Caco-2 (cell line): ENCODE results near the gene HP1BP3. TPM values are rescaled to one million over a fixed set of nuclear protein-coding genes. Genes with fewer than 3 reads are reported as not detected.
A peak's percentile ranks its signal among the peaks of the same experiment; 100 is the strongest.

Source experiments
- BruUV-seq: library from RNA; stranded (reverse); fragments of 400-500 nt; replicated peaks from 2 replicates; lab custom pipeline; 2021; lab: Mats Ljungman, UMichigan
- CTCF ChIA-PET: fragments of 300-600 bp; sonication (Branson Sonifier 250); formaldehyde crosslinking; loops from one replicate; lab custom pipeline; 2022; ENCODE audit warnings: antibody characterized with exemption; lab: Charles Lee
- POLR2A ChIA-PET: fragments of 300-600 bp; sonication (Branson Sonifier 250); formaldehyde crosslinking; loops from one replicate; lab custom pipeline; 2022; ENCODE audit warnings: antibody characterized with exemption; lab: Charles Lee
- DNase-seq, 2 experiments: peaks; one replicate each; pipeline versions ENCODE4 v3.0.0 to v3.0.0-alpha.2; 2020 to 2022
- H3K27me3 ChIP-seq: replicated peaks from 2 replicates; pipeline ENCODE4 v1.6.0; 2011; ENCODE audit warnings: low read length; ENCODE audit not compliant: control insufficient read depth, insufficient read depth
- H3K36me3 ChIP-seq: 2 replicates; pipeline ENCODE4 v1.5.1; 2011; ENCODE audit warnings: low read length; ENCODE audit not compliant: control insufficient read depth, insufficient read depth
- H3K4me1 ChIP-seq: fragments of 250-450 bp; sonication (Bioruptor Pico); 2 replicates; pipeline ENCODE4 v1.5.1; 2020; ENCODE audit warnings: mild to moderate bottlenecking
- H3K4me3 ChIP-seq: 2 replicates; pipeline ENCODE4 v1.5.1; 2011; ENCODE audit warnings: low read depth, mild to moderate bottlenecking, control low read depth, low read length
- H3K9me3 ChIP-seq: fragments of 250-450 bp; sonication (Bioruptor Pico); 2 replicates; pipeline ENCODE4 v1.5.1; 2020; ENCODE audit warnings: mild to moderate bottlenecking, moderate library complexity
- H3K27ac Mint-ChIP-seq: one replicate; pipeline ENCODE4 v1.8.0; 2022; ENCODE audit warnings: mixed read lengths; ENCODE audit not compliant: unreplicated experiment
- H3K27me3 Mint-ChIP-seq: one replicate; pipeline ENCODE4 v1.8.0; 2022; ENCODE audit warnings: mixed read lengths; ENCODE audit not compliant: insufficient read depth, unreplicated experiment
- H3K36me3 Mint-ChIP-seq: one replicate; pipeline ENCODE4 v1.8.0; 2022; ENCODE audit warnings: mild to moderate bottlenecking, mixed read lengths; ENCODE audit not compliant: insufficient read depth, unreplicated experiment
- H3K4me1 Mint-ChIP-seq: one replicate; pipeline ENCODE4 v1.8.0; 2022; ENCODE audit warnings: low read depth, mixed read lengths; ENCODE audit not compliant: unreplicated experiment
- H3K4me3 Mint-ChIP-seq: one replicate; pipeline ENCODE4 v1.8.0; 2022; ENCODE audit warnings: mild to moderate bottlenecking, moderate library complexity, mixed read lengths; ENCODE audit not compliant: unreplicated experiment
- H3K9me3 Mint-ChIP-seq: one replicate; pipeline ENCODE4 v1.8.0; 2022; ENCODE audit warnings: mixed read lengths; ENCODE audit not compliant: unreplicated experiment
- CTCF ChIP-seq, 2 experiments: fragments of 200-600 bp in 1 of 2; IDR thresholded peaks; 1 replicate in 1 of 2; 2 replicates in 1 of 2; pipeline versions ENCODE4 v1.5.1 to v1.8.0; 2011 to 2022; ENCODE audit warnings: antibody characterized with exemption in 1 of 2, control low read depth in 1 of 2, inconsistent platforms in 1 of 2, low read depth in 1 of 2, low read length in 1 of 2, mild to moderate bottlenecking in 1 of 2, moderate library complexity in 1 of 2; ENCODE audit not compliant: insufficient read depth in 1 of 2, severe bottlenecking in 1 of 2, unreplicated experiment in 1 of 2
- intact Hi-C: fragments of 100-400 bp; cut with micrococcal nuclease; formaldehyde crosslinking; loops from one replicate; pipeline ENCODE4 v1.10.0; 2022; ENCODE audit not compliant: unreplicated experiment
- total RNA-seq: library from RNA; stranded (reverse); gene quantifications from 2 replicates; pipeline ENCODE4 v1.2.3, GENCODE V29; 2022

HP1BP3 gene
- total RNA-seq, 1 experiment from 2014 or later = 240 TPM

GRCh38 chr1:20696397-20697333, 90.4 kb downstream of the HP1BP3 start:
- ChIA-PET POLR2A (interaction anchor here (0.6 to 1.4 kb wide), 4 partner anchors 21 to 499 kb away, joined by 3 to 7 read pairs (median 4); partner anchors contain the start of genes HP1BP3 and KIF17), CTCF (interaction anchor here (0.5 to 1.4 kb wide), 26 partner anchors 9 to 866 kb away, joined by 3 to 49 read pairs (median 4); partner anchors contain the start of genes DDOST, KIF17 and MUL1)
- peak overlapping the region; percentile 88 for H3K4me3 Mint-ChIP-seq
- peaks cover 12% of the 10 kb centered on the region for H3K4me1 Mint-ChIP-seq
- no TSS peak for BruUV-seq
- H3K27me3 Mint-ChIP-seq = no peaks in the 10 kb centered on the region
- DNase-seq = peak; percentile 90 to 91
- intact Hi-C loops = loop anchor here (1.0 to 10.0 kb wide), 3 partner anchors 37 to 288 kb away; partner anchors contain the start of gene HP1BP3
- peak overlapping the region; percentile 71 for H3K4me3 ChIP-seq
- peak; percentile 90 to 96 for TF ChIP-seq CTCF (IDR thresholded peaks at IDR 0.05; ENCODE audit: insufficient read depth in 1 of 2, low read depth in 1 of 2, low read length in 1 of 2, severe bottlenecking in 1 of 2, unreplicated experiment in 1 of 2)
- H3K36me3 ChIP-seq = no peaks in the 10 kb centered on the region
- peaks cover 18% of the 10 kb centered on the region for H3K4me1 ChIP-seq
- H3K27me3 ChIP-seq = no peaks in the 10 kb centered on the region
- H3K36me3 Mint-ChIP-seq = peaks cover 18% of the 10 kb centered on the region
- peak overlapping the region; percentile 77 for H3K27ac Mint-ChIP-seq
- H3K9me3 ChIP-seq = no peaks in the 10 kb centered on the region
- no peaks in the 10 kb centered on the region for H3K9me3 Mint-ChIP-seq

GRCh38 chr1:20695515-20695914, 91.6 kb downstream of the HP1BP3 start:
- DNase-seq = no peak
- H3K36me3 Mint-ChIP-seq = peaks cover 18% of the 10 kb centered on the region
- no TSS peak for BruUV-seq
- H3K4me1 ChIP-seq = peaks cover 13% of the 10 kb centered on the region
- CTCF ChIA-PET = interaction anchor here (0.7 kb wide), 1 partner anchor 32 kb away, joined by 3 read pairs; no protein-coding TSS in a partner anchor
- H3K36me3 ChIP-seq = no peaks in the 10 kb centered on the region
- POLR2A ChIA-PET = no interaction called here
- intact Hi-C loops = loop anchor here (10.0 kb wide), 2 partner anchors 89 to 289 kb away; partner anchors contain the start of gene HP1BP3
- no peaks in the 10 kb centered on the region for H3K9me3 ChIP-seq
- TF ChIP-seq CTCF (IDR thresholded peaks at IDR 0.05; ENCODE audit: insufficient read depth in 1 of 2, low read depth in 1 of 2, low read length in 1 of 2, severe bottlenecking in 1 of 2, unreplicated experiment in 1 of 2) = no peak
- H3K27me3 ChIP-seq = no peaks in the 10 kb centered on the region
- no peak overlapping the region for H3K27ac Mint-ChIP-seq
- H3K9me3 Mint-ChIP-seq = no peaks in the 10 kb centered on the region
- peaks cover 12% of the 10 kb centered on the region for H3K4me1 Mint-ChIP-seq
- H3K4me3 ChIP-seq = no peak overlapping the region
- H3K4me3 Mint-ChIP-seq = no peak overlapping the region
- H3K27me3 Mint-ChIP-seq = no peaks in the 10 kb centered on the region

GRCh38 chr1:20693623-20694022, 93.5 kb downstream of the HP1BP3 start:
- ChIA-PET POLR2A (no interaction called here), CTCF (no interaction called here)
- no peak for TF ChIP-seq CTCF (IDR thresholded peaks at IDR 0.05; ENCODE audit: insufficient read depth in 1 of 2, low read depth in 1 of 2, low read length in 1 of 2, severe bottlenecking in 1 of 2, unreplicated experiment in 1 of 2)
- H3K4me1 Mint-ChIP-seq = peaks cover 5% of the 10 kb centered on the region
- no peak overlapping the region for H3K27ac Mint-ChIP-seq
- intact Hi-C loops = loop anchor here (10.0 kb wide), 2 partner anchors 91 to 291 kb away; partner anchors contain the start of gene HP1BP3
- no peaks in the 10 kb centered on the region for H3K36me3 ChIP-seq
- no peaks in the 10 kb centered on the region for H3K27me3 ChIP-seq
- no peaks in the 10 kb centered on the region for H3K9me3 ChIP-seq
- no TSS peak for BruUV-seq
- no peaks in the 10 kb centered on the region for H3K27me3 Mint-ChIP-seq
- H3K4me3 ChIP-seq = no peak overlapping the region
- peaks cover 9% of the 10 kb centered on the region for H3K4me1 ChIP-seq
- H3K9me3 Mint-ChIP-seq = no peaks in the 10 kb centered on the region
- peaks cover 18% of the 10 kb centered on the region for H3K36me3 Mint-ChIP-seq
- no peak for DNase-seq
- no peak overlapping the region for H3K4me3 Mint-ChIP-seq
